Fibroblast of skin of left biceps (primary cell): ENCODE results near the gene INPP5D.
A peak's percentile ranks its signal among the peaks of the same experiment; 100 is the strongest.
"Not testable (repeated sequence)": the region's sequence is repeated elsewhere in the genome, so short reads cannot be mapped to it uniquely, and the experiment has no call there.

Source experiments
- DNase-seq, 2 experiments: peaks; one replicate each; pipeline ENCODE4 v3.0.0-alpha.2; 2013; ENCODE audit warnings: low read depth in 2 of 2

Gene INPP5D

GRCh38 chr2:233059797-233060500 is at the start of gene INPP5D:
INPP5D (plus strand) TSS chr2:233060342; CDS start chr2:233060479, 137 bp downstream.
- no peak for DNase-seq

GRCh38 chr2:233010569-233011267 is 49.4 kb upstream of the INPP5D start:
- no peak for DNase-seq

- DNase-seq: no peak
These were observed 48.9 kb upstream of the INPP5D start for GRCh38 chr2:233011268-233011650.

- DNase-seq: no peak
These were observed 48.4 kb upstream of the INPP5D start for GRCh38 chr2:233011702-233012131.

GRCh38 chr2:233012301-233012971 is 47.7 kb upstream of the INPP5D start:
- no peak for DNase-seq

- DNase-seq: no peak
These were observed 47.1 kb upstream of the INPP5D start, which contains the start of gene NGEF for GRCh38 chr2:233013027-233013461. NGEF (minus strand) TSS chr2:233013256; CDS start chr2:232974890, 38,366 bp downstream.

GRCh38 chr2:233013650-233014049 is 46.5 kb upstream of the INPP5D start:
- DNase-seq: no peak

GRCh38 chr2:233015019-233015645 is 45.0 kb upstream of the INPP5D start:
- DNase-seq: no peak

- no peak for DNase-seq
These were observed 42.2 kb upstream of the INPP5D start for GRCh38 chr2:233017947-233018346.

GRCh38 chr2:233019610-233020009 is 40.5 kb upstream of the INPP5D start:
- not testable (repeated sequence) for DNase-seq

- no peak for DNase-seq
These were observed 39.7 kb upstream of the INPP5D start for GRCh38 chr2:233020454-233020853.

GRCh38 chr2:233021771-233022170 is 38.4 kb upstream of the INPP5D start:
- DNase-seq: no peak

GRCh38 chr2:233022561-233022960 is 37.6 kb upstream of the INPP5D start:
- no peak for DNase-seq

- DNase-seq: no peak
These were observed 37.0 kb upstream of the INPP5D start for GRCh38 chr2:233023007-233023760.

GRCh38 chr2:233023761-233024410 is 36.3 kb upstream of the INPP5D start:
- DNase-seq: no peak

- DNase-seq: no peak
These were observed 34.4 kb upstream of the INPP5D start for GRCh38 chr2:233025706-233026105.

GRCh38 chr2:233026198-233026813 is 33.8 kb upstream of the INPP5D start:
- peak in 1 of 2 experiments; percentile 9 for DNase-seq

GRCh38 chr2:233029321-233029720 is 30.8 kb upstream of the INPP5D start:
- DNase-seq: no peak

- no peak for DNase-seq
These were observed 28.3 kb upstream of the INPP5D start for GRCh38 chr2:233031556-233032500.
